PC-3 (cell line): Measurements from ENCODE around the gene CDA. TPM values are rescaled to one million over a fixed set of nuclear protein-coding genes. Genes with fewer than 3 reads are reported as not detected.

Experiments
- ATAC-seq: fragments of 200-7000 bp; cut with Tn5 transposase; 2 replicates; pipeline ENCODE4 v1.9.1; 2020; ENCODE audit warnings: mild to moderate bottlenecking, moderate library complexity
- BruUV-seq: library from RNA; stranded (reverse); fragments of 400-500 nt; replicated peaks from 2 replicates; lab custom pipeline; 2021; lab: Mats Ljungman, UMichigan
- CTCF ChIA-PET: fragments of 300-600 bp; sonication (Branson Sonifier 250); formaldehyde crosslinking; loops from one replicate; lab custom pipeline; 2022; ENCODE audit warnings: antibody characterized with exemption; lab: Charles Lee
- POLR2A ChIA-PET: fragments of 300-600 bp; sonication (Branson Sonifier 250); formaldehyde crosslinking; loops from one replicate; lab custom pipeline; 2022; ENCODE audit warnings: antibody characterized with exemption; ENCODE audit not compliant: unreplicated experiment; lab: Charles Lee
- DNase-seq: peaks from one replicate; pipeline ENCODE4 v3.0.0-alpha.2; 2015
- H2AFZ ChIP-seq: fragments of 300-600 bp; sonication (generic); 2 replicates; pipeline ENCODE4 v1.6.0; 2016; ENCODE audit warnings: antibody characterized with exemption, low read length
- H3F3A ChIP-seq: fragments of 300-600 bp; sonication (generic); one replicate; pipeline ENCODE4 v1.6.0; 2017; ENCODE audit warnings: antibody characterized with exemption, low read length, control low read depth, mild to moderate bottlenecking; ENCODE audit not compliant: unreplicated experiment
- H3K27ac ChIP-seq: fragments of 300-600 bp; sonication (generic); 2 replicates; pipeline ENCODE4 v1.5.1; 2016; ENCODE audit warnings: mild to moderate bottlenecking, low read length
- H3K27me3 ChIP-seq: fragments of 300-600 bp; sonication (generic); 2 replicates; pipeline ENCODE4 v1.6.1; 2016; ENCODE audit warnings: low read length, mixed read lengths
- H3K36me3 ChIP-seq: fragments of 300-600 bp; sonication (generic); 2 replicates; pipeline ENCODE4 v1.6.1; 2016; ENCODE audit warnings: low read depth, mixed run types, low read length, mixed read lengths
- H3K4me1 ChIP-seq: fragments of 300-600 bp; sonication (generic); 2 replicates; pipeline ENCODE4 v1.5.1; 2016; ENCODE audit warnings: low read length; ENCODE audit not compliant: insufficient read depth
- H3K4me2 ChIP-seq: fragments of 300-600 bp; sonication (generic); 2 replicates; pipeline ENCODE4 v1.6.0; 2016; ENCODE audit warnings: low read length
- H3K4me3 ChIP-seq: fragments of 300-600 bp; sonication (generic); 2 replicates; pipeline ENCODE4 v1.5.1; 2016; ENCODE audit warnings: mild to moderate bottlenecking, low read length, mixed read lengths
- H3K79me2 ChIP-seq: fragments of 300-600 bp; sonication (generic); 2 replicates; pipeline ENCODE4 v1.6.1; 2017; ENCODE audit warnings: low read length, mixed read lengths
- H3K9ac ChIP-seq: fragments of 300-600 bp; sonication (generic); 2 replicates; pipeline ENCODE4 v1.6.0; 2016; ENCODE audit warnings: mild to moderate bottlenecking, low read length
- H3K9me2 ChIP-seq: fragments of 300-600 bp; sonication (generic); replicated peaks from 2 replicates; pipeline ENCODE4 v1.6.1; 2016; ENCODE audit warnings: mixed run types, low read length, mixed read lengths
- H3K9me3 ChIP-seq: fragments of 300-600 bp; sonication (generic); 2 replicates; pipeline ENCODE4 v1.6.1; 2016; ENCODE audit warnings: low read length, mixed read lengths
- H4K20me1 ChIP-seq: fragments of 300-600 bp; sonication (generic); 2 replicates; pipeline ENCODE4 v1.6.1; 2016; ENCODE audit warnings: low read length, mixed read lengths
- EZH2 ChIP-seq: fragments of 300-600 bp; sonication (generic); IDR thresholded peaks from one replicate; pipeline ENCODE4 v1.6.1; 2017; ENCODE audit warnings: antibody characterized with exemption, mild to moderate bottlenecking, low read length; ENCODE audit not compliant: unreplicated experiment
- EZH2phosphoT487 ChIP-seq: fragments of 300-600 bp; sonication (generic); IDR thresholded peaks from 2 replicates; pipeline ENCODE4 v1.6.1; 2018; ENCODE audit warnings: mild to moderate bottlenecking, antibody characterized with exemption, low read length, borderline replicate concordance
- intact Hi-C: fragments of 100-400 bp; cut with micrococcal nuclease; formaldehyde crosslinking; loops from 2 replicates; pipeline ENCODE4 v1.9.0; 2023
- total RNA-seq: library from RNA; depleted of rRNA; stranded (reverse); fragments of >200 nt; gene quantifications from 2 replicates; pipeline ENCODE4 v1.2.3, GENCODE V29; 2014
- TF ChIP-seq, protein P1 (sequence below): fragments of 300-600 bp; sonication (generic); conservative IDR thresholded peaks from 2 replicates; pipeline ENCODE4 v1.5.1; 2017; ENCODE audit warnings: antibody characterized with exemption, low read depth, mild to moderate bottlenecking, low read length

Gene CDA
- total RNA-seq, 1 experiment from 2014 or later, result 36.3 TPM

DNA sequence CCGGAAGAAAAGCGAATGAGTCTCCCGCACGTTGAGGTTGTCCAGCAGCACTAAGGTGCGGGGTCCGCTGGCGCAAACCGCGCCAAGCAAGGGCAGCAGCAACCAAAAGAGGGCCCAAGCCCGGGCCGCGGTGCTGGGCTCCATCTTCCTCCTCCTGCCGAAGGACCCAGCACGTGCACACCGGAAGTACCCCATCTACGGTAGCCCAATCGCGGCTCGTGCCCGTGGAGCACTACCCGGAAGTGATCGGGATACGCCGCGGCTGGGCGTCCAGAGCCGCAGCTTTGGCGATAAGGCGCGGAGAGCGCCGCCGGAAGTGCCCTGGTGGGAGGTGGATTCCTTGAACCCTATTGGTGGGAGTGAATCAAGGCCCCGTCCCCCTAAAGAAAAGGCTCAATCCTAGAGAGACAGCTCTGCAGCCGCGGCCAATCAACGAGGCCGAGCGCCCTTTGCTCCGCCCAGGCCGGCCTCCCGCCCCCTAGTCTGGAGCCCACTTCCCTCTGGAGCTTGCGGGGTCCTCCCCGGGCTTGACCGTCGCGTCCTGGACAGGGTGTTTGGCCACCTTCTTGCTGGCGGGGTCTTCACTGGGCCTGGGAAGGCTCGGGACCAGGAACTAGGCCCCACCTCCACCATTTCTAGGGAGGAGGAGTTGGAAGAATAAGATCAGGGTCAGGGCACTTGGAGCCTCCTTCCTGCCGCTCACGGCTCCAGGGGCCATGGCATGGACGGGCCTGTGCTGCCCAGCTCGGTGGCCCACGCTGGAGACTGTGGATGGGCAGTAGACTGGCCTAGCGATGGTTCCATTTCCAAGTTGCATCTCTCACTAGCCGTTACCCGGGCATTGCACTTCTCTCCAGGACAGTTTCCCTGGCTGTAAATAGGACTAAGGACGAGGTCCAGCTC is 72.6 kb downstream of the CDA start, which contains the start of gene DDOST:
Gene DDOST, minus strand, starts transcription at position 163 of the 903 bp plus-strand sequence. Its CDS starts 19 bp downstream, at position 144.
- Histone ChIP-seq H3K9me2 (no peaks in the 10 kb centered on the region), H3K79me2 (peaks cover 47% of the 10 kb centered on the region), H3K27me3 (no peaks in the 10 kb centered on the region), H3F3A (no peaks in the 10 kb centered on the region), H3K9ac (peak within 1 kb of the TSS; percentile 96), H3K4me3 (peak within 1 kb of the TSS; percentile 97), H3K36me3 (peaks cover 20% of the 10 kb centered on the region; the same call in 1 of the 2 replicates), H2AFZ (peak within 1 kb of the TSS; percentile 72), H3K9me3 (no peaks in the 10 kb centered on the region), H3K27ac (peak within 1 kb of the TSS; percentile 24; the same call in 1 of the 2 replicates), H3K4me2 (peak within 1 kb of the TSS; percentile 95), H4K20me1 (no peaks in the 10 kb centered on the region), H3K4me1 (peaks cover 8% of the 10 kb centered on the region; the same call in 1 of the 2 replicates)
- peak; percentile 96 for ATAC-seq
- TF ChIP-seq EZH2phosphoT487, result no peak
- TF ChIP-seq, protein P1, sequence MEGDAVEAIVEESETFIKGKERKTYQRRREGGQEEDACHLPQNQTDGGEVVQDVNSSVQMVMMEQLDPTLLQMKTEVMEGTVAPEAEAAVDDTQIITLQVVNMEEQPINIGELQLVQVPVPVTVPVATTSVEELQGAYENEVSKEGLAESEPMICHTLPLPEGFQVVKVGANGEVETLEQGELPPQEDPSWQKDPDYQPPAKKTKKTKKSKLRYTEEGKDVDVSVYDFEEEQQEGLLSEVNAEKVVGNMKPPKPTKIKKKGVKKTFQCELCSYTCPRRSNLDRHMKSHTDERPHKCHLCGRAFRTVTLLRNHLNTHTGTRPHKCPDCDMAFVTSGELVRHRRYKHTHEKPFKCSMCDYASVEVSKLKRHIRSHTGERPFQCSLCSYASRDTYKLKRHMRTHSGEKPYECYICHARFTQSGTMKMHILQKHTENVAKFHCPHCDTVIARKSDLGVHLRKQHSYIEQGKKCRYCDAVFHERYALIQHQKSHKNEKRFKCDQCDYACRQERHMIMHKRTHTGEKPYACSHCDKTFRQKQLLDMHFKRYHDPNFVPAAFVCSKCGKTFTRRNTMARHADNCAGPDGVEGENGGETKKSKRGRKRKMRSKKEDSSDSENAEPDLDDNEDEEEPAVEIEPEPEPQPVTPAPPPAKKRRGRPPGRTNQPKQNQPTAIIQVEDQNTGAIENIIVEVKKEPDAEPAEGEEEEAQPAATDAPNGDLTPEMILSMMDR, result peak; percentile 39; the same call in 1 of the 2 replicates
- TSS peak; percentile 93 for BruUV-seq
- intact Hi-C loops, result loop anchor here (5.0 kb wide), 1 partner anchor 126 kb away; the partner anchor contains the start of gene HP1BP3
- ChIA-PET CTCF (interaction anchor here (0.6 to 0.9 kb wide), 2 partner anchors 18 to 73 kb away, joined by 3 to 11 read pairs; partner anchors contain the start of gene CDA), POLR2A (interaction anchor here (0.6 to 1.0 kb wide), 3 partner anchors 28 to 155 kb away, joined by 3 to 4 read pairs (median 4); partner anchors contain the start of gene CDA)
- DNase-seq, result peak; percentile 99

DNA sequence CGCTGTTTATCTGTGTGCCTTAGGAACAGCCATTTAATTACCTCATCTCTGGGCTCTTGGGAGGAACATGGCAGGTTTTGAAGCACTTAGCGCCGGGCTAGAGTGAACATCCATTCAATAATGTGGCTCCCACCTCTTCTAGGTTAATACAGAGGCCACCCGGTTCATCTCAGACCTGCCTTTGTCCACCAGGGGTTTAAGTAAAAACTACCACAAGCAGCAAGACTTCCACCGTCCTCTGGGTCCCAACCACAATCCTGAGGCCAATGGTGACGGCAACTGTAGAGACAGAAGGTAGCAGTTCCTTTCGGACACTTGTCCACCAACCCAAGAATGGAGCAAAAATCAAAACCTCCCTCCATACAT is 73.2 kb downstream of the CDA start:
- intact Hi-C loops, result loop anchor here (5.0 kb wide), 1 partner anchor 125 kb away; the partner anchor contains the start of gene HP1BP3
- Histone ChIP-seq H3K27ac (peak overlapping the region; percentile 13; the same call in 1 of the 2 replicates), H3K9me2 (no peaks in the 10 kb centered on the region), H3K79me2 (peaks cover 41% of the 10 kb centered on the region), H3K36me3 (peaks cover 13% of the 10 kb centered on the region; the same call in 1 of the 2 replicates), H3K9ac (peak overlapping the region; percentile 81), H4K20me1 (no peaks in the 10 kb centered on the region), H3K4me3 (peak overlapping the region; percentile 97), H3K4me1 (peaks cover 8% of the 10 kb centered on the region; the same call in 1 of the 2 replicates), H3F3A (no peaks in the 10 kb centered on the region), H2AFZ (peak overlapping the region; percentile 62), H3K4me2 (peak overlapping the region; percentile 95), H3K27me3 (no peaks in the 10 kb centered on the region), H3K9me3 (no peaks in the 10 kb centered on the region)
- no peak for ATAC-seq
- TF ChIP-seq EZH2 (no peak), EZH2phosphoT487 (no peak)
- TF ChIP-seq, protein P1, result no peak
- ChIA-PET CTCF (interaction anchor here (0.9 kb wide), 1 partner anchor 73 kb away, joined by 3 read pairs; the partner anchor contains the start of gene CDA), POLR2A (no interaction called here)
- no peak for DNase-seq
- no TSS peak for BruUV-seq
